GM10266 (cell line): ENCODE results near the gene BUB3.
"Not testable (repeated sequence)": the region's sequence is repeated elsewhere in the genome, so short reads cannot be mapped to it uniquely, and the experiment has no call there.

Source experiments
- DNase-seq: peaks from one replicate; pipeline ENCODE4 v3.0.0; 2012; ENCODE audit errors: extremely low spot score
- CTCF ChIP-seq: IDR thresholded peaks from 2 replicates; pipeline ENCODE4 v1.5.1; 2012; ENCODE audit warnings: mild to moderate bottlenecking, low read depth; ENCODE audit not compliant: control insufficient read depth, insufficient read depth; ENCODE audit errors: missing control alignments

Gene BUB3

GRCh38 chr10:123160311-123160980, 6.2 kb downstream of the BUB3 start:
- no peak for DNase-seq
- TF ChIP-seq CTCF = no peak

GRCh38 chr10:123164319-123164718, 10.1 kb downstream of the BUB3 start:
- no peak for DNase-seq
- TF ChIP-seq CTCF = no peak

GRCh38 chr10:123165445-123166072, 11.4 kb downstream of the BUB3 start:
- no peak for DNase-seq
- TF ChIP-seq CTCF = no peak

GRCh38 chr10:123166618-123167017, 12.4 kb downstream of the BUB3 start:
- DNase-seq = no peak
- TF ChIP-seq CTCF = no peak

- no peak for DNase-seq
- no peak for TF ChIP-seq CTCF
Measured at GRCh38 chr10:123170961-123171360, 16.8 kb downstream of the BUB3 start.

GRCh38 chr10:123171616-123172015, 17.4 kb downstream of the BUB3 start:
- not testable (repeated sequence) for DNase-seq

- no peak for TF ChIP-seq CTCF
Measured at GRCh38 chr10:123175389-123176387, 21.5 kb downstream of the BUB3 start.

GRCh38 chr10:123178390-123178789, 24.2 kb downstream of the BUB3 start:
- not testable (repeated sequence) for DNase-seq

More at GRCh38 chr10:123175389-123176387, 21.5 kb downstream of the BUB3 start:
- no peak for DNase-seq
